Right ventricle myocardium inferior (tissue), 1 donor: Measurements from ENCODE around the gene DSCAM. TPM values are rescaled to one million over a fixed set of nuclear protein-coding genes. Genes with fewer than 3 reads are reported as not detected.

Experiments
- ATAC-seq: fragments of 200-7000 bp; cut with Tn5 transposase; one replicate; pipeline ENCODE4 v1.9.1; 2020; ENCODE audit warnings: mild to moderate bottlenecking, moderate library complexity
- DNase-seq: peaks from one replicate; pipeline ENCODE4 v3.0.0; 2021; ENCODE audit errors: missing footprints
- intact Hi-C: fragments of 100-400 bp; cut with DNase I; formaldehyde crosslinking; loops from one replicate; pipeline ENCODE4 v1.11.0; 2022
- total RNA-seq: library from RNA; stranded (reverse); fragmentation: NEBNext Ultra II Directional; extraction: Animal tissue kit (Norgen Biotek cat#: 25700); gene quantifications from one replicate; pipeline ENCODE4 v1.2.1, GENCODE V29; 2021
- donor health status: DM: no; HTN: yes; CAD: no; lungs with severe emphysema.

The DSCAM gene
- total RNA-seq, 1 donor from 2014 or later = not detected

DNA sequence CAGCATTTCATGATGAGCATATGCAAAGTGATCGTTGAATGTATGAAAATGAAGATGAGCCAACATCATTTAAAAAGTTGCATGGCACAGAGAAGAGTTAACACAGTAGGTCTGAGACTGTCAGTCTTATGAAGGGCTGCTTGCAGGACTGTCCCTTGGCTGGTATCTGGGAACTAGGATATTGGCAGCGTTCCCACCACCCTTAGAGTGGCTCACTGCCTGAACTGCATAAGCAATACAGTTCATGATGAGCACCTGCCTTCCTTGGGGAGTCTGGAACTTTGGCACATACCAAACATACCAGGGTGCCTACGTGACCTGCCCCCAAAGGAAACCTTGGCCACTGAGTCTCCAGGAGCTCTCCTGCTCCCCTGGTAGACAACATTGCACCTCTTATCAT is 161.8 kb downstream of the DSCAM start:
- DNase-seq (no peak), ATAC-seq (peak; percentile 66)
- intact Hi-C loops = no loop called here

DNA sequence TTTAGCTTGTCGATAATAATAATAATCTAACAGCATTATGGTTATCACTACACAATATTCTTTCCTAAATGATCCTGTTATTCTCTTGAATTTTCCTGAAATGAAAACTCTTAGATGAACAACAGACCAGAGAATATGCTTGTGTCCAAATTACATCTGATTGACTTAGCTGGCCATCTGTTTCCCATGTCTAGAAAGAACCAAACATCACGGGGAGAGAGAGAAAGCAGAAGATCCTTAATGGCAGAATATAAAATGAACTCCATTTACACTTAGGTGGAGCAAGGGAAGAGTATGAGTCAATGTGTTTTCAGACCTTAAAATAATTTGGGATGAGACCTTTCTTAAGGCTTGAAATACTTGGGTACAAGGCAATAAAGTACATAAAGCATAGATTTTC is 162.2 kb downstream of the DSCAM start:
- intact Hi-C loops = no loop called here
- no peak for ATAC-seq
- no peak for DNase-seq

- DNase-seq (no peak), ATAC-seq (no peak)
- intact Hi-C loops = no loop called here
These were observed 163.6 kb downstream of the DSCAM start for GRCh38 chr21:40683349-40683748.

- peak; percentile 83 for ATAC-seq
- intact Hi-C loops = no loop called here
- DNase-seq = no peak
These were observed 165.6 kb downstream of the DSCAM start for GRCh38 chr21:40681164-40681859.

DNA sequence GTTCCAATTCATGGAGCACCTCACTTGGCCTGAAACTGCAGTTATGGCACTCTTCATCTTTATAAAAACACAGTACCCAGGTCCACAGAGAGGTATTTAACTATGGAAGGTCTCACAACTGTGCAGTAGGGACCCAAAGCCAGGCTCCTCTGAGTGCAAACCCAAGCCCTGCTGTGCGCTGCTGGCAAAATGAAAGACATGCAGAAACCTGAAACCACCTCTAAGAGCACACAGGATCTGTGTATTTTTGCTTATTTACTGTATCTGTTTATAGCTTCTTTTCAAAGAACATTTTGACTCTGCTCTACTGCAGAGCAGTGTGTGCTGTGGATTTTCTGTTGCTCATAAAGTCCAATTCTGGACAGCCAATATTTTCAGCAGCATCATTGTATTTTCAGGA is 166.6 kb downstream of the DSCAM start:
- intact Hi-C loops = no loop called here
- DNase-seq (no peak), ATAC-seq (no peak)

DNA sequence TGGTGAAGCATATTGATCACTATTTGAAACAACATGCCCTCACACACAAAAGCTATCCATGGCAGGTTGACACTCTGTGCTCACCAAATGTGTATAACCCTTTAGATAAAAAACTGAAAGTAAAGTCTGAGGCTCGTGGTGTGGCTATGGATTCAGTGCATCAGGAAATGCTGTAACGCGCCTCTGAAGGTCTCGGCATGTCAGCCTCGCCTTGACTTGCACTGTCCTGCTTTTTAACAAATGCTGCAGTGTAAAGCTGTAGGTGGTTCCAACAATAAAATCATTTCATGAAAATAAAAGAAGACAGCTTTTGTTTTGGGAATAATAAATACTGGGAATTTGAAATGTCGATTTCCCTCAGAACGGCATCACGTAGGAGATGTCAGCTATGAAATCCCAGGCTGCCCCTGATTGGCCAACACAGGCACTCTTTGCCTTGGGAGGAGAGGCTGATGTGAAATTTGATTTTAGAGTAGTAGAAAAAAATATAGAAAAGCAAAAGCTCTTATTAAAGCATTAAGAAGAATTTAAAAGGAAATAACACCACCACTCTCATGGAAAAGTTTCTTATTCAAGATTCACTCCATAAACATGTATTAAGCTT is 168.2 kb downstream of the DSCAM start:
- intact Hi-C loops = no loop called here
- ATAC-seq (no peak), DNase-seq (no peak)

DNA sequence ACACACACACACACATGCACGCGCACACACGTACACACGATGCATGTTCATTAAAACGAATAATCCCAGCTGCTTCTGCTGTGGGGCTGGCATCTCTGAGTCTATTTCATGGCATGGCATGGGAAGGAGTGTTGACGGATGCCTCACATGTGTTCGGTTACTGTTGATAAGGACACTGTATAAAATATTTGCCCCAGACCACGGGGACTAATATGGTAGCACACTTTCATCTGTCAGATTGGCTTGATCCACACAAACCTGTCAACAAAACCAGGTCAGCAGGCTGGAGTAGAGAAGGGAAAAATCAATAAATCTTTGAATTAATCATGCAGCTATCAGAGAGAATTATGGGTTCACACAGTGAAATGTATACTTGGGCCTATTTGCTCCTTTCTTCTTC is 171.9 kb downstream of the DSCAM start:
- DNase-seq = no peak
- intact Hi-C loops = no loop called here
- ATAC-seq = peak; percentile 37

DNA sequence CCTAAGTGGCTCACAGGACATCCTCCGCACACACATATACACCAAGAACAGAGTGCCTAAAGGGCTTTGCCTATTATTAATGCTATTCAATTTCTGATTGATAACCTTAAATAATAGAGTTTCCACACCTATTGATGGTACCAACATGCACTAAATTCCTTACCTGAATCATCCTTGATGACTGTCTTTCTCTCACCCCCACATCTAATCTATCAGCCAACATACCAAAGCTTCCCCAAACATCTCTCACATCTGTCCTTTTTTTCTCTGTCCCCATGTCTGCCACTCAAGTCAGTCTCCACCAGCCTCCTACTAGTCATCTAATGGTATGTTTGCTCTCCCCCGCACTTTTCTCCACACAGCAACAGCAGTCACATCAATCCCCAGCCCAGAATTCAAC is 174.4 kb downstream of the DSCAM start:
- DNase-seq = no peak
- no peak for ATAC-seq
- intact Hi-C loops = no loop called here

DNA sequence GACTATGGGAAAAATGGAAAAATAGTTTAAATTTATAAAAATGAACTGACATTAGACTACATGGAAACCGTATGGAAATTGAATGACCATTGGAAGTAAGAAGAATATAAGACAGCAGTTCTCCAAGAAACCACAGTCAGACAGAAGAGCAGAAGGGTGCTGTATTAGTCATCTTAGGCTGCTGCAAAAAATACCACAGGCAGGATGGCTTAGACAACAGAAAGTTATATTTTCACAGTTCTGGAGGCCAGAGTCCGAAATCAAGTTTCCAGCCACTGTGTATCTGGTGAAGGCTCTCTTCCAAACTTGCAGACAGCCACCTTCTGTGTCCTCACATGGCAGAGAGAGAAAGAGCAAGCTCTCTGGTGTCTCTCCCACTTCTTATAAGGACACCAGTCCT is 175.2 kb downstream of the DSCAM start:
- intact Hi-C loops = no loop called here
- no peak for DNase-seq
- ATAC-seq = no peak

GRCh38 chr21:40668555-40669275 is 178.2 kb downstream of the DSCAM start:
- DNase-seq (no peak), ATAC-seq (no peak)
- intact Hi-C loops = no loop called here

- ATAC-seq (no peak), DNase-seq (no peak)
- intact Hi-C loops = no loop called here
These were observed 179.0 kb downstream of the DSCAM start for GRCh38 chr21:40667967-40668366.

DNA sequence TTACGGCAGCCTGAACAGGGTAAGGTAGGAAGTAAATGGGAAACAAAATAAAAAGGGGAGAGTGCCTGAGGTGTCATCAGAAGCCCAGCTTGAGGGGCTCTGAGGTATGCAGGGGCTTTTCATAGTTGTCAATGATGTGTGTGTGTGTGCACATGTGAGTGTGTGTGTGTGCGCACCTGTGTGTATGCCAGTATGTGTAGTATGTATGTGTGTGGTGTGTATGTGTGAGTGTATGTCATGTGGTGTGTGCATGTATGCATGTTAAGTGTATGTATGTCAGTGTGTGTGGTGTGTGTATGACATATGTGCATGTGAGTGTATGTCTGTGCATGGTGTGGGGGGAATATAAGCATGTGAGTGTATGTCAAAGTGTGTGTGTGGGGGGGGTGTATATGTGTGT is 184.1 kb downstream of the DSCAM start:
- peak; percentile 13 for ATAC-seq
- intact Hi-C loops = no loop called here
- no peak for DNase-seq

- intact Hi-C loops = no loop called here
- DNase-seq = no peak
- ATAC-seq = no peak
These were observed 186.5 kb downstream of the DSCAM start for GRCh38 chr21:40660461-40660860.

- no peak for ATAC-seq
- no peak for DNase-seq
- intact Hi-C loops = no loop called here
These were observed 188.6 kb downstream of the DSCAM start for GRCh38 chr21:40658311-40658710.

- ATAC-seq (no peak), DNase-seq (no peak)
- intact Hi-C loops = no loop called here
These were observed 194.5 kb downstream of the DSCAM start for GRCh38 chr21:40652436-40652835.

GRCh38 chr21:40647706-40648105 is 199.3 kb downstream of the DSCAM start:
- no peak for DNase-seq
- no peak for ATAC-seq
- intact Hi-C loops = no loop called here

GRCh38 chr21:40646651-40647050 is 200.3 kb downstream of the DSCAM start:
- ATAC-seq = no peak
- no peak for DNase-seq
- intact Hi-C loops = no loop called here

DNA sequence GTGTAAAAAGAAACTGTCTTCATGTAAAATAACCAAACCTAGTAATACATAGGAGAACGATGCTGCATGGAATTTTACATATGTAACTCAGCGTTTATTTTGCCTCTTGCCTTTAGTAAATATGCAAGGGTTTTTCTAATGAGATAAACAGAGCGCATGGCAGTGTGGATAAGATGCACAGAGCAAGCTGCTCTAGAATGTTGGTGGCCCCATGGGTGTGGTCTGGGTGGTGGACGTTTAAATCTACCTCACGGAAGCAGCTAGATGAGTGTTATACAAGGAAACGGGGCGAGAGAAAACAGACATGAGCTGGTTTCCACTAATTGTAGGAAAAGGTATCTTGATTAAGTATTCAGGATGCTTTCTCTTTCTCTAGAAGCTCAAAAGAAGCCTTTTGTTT is 205.9 kb downstream of the DSCAM start:
- intact Hi-C loops = no loop called here
- DNase-seq (no peak), ATAC-seq (no peak)

DNA sequence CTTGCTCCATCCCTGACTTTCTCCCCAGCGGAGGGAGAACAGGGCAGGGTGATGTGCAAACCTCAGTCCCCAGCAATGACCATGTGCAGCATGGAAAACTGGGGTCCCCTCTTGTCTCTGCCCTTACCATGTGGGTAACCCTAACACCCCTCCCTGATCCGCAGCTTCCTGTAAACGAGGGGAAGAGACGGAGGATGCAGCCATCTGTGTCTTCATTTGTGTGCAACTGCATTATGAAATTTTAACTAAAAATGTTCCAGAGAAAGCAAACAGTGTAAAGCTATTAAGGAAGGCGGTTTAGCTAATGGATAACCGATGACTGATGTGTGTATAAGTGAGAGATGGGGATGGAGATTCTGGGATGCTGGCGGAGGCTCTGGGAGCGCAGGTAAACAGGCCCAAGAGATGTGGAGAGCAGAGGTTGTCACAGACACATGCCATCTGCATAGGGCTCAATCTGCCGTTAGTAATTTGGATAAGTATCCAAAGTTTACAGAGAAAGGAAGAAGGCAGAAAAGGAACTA is 206.6 kb downstream of the DSCAM start:
- intact Hi-C loops = no loop called here
- DNase-seq (no peak), ATAC-seq (no peak)

DNA sequence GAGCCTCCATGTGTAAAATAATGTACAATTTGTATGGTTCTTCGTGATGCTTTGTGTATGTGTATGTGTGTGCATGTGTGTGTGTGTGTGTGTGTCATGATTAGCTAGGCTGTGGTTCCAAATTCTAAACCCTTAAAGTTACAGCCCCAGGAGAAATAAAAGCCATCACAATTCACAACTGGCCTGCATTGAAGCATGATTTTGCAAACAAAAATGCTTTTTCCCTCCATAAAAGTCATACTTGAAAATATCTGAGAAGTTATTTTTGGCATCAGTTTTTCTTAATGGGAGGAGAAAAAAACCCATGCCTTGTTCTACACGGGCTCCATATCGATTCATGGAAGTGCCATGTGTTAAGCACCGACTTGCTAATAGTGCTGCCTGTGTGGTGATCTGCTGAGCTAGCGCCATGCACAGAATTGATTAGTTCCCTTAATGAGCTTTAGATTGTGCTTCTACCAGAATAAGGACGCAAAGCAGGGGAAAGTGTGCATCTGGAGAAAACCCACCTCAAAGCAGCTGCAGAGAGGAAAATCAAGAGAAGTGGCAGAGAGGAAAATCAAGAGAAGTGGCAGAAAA is 207.3 kb downstream of the DSCAM start:
- intact Hi-C loops = no loop called here
- ATAC-seq = no peak

More for the DNA sequence above, 207.3 kb downstream of the DSCAM start:
- DNase-seq = no peak
